Gastroesophageal sphincter (tissue), 4 donors: ENCODE data around the gene DMC1. TPM values are rescaled to one million over a fixed set of nuclear protein-coding genes. Genes with fewer than 3 reads are reported as not detected.

ENCODE experiments used
- ATAC-seq: fragments of 150-250 bp; one replicate; pipeline ENCODE4 v1.9.1; 2016; ENCODE audit warnings: mild to moderate bottlenecking, moderate library complexity
- H3K27ac ChIP-seq, 4 donors: fragments of 200-600 bp; sonication (generic) in 3 of 4; 1 replicate in 3 of 4; 2 replicates in 1 of 4; pipeline ENCODE4 v1.5.1; 2016 to 2019
- H3K27me3 ChIP-seq: fragments of 200-600 bp; sonication (generic); one replicate; pipeline ENCODE4 v1.5.1; 2019
- H3K36me3 ChIP-seq, 2 donors: fragments of 200-600 bp; sonication (generic); one replicate each; pipeline ENCODE4 v1.5.1; 2019; ENCODE audit warnings: control low read depth in 1 of 2
- H3K4me1 ChIP-seq, 3 donors: fragments of 200-600 bp; sonication (generic); 1 replicate in 2 of 3; 2 replicates in 1 of 3; pipeline ENCODE4 v1.5.1; 2016 to 2019; ENCODE audit warnings: control low read depth in 2 of 3
- H3K4me3 ChIP-seq, 2 donors: fragments of 200-600 bp; sonication (generic); one replicate each; pipeline ENCODE4 v1.5.1; 2019; ENCODE audit warnings: mild to moderate bottlenecking in 1 of 2, moderate library complexity in 1 of 2
- H3K9me3 ChIP-seq, 3 donors: fragments of 200-600 bp; sonication (generic); one replicate each; pipeline ENCODE4 v1.5.1; 2017 to 2019; ENCODE audit warnings: control low read depth in 2 of 3
- CTCF ChIP-seq, 4 experiments: fragments of 200-600 bp in 2 of 4; fragments of 450-650 bp in 2 of 4; sonication (generic) in 1 of 4; IDR thresholded peaks; one replicate each; pipeline ENCODE4 v1.5.1; 2017 to 2019; ENCODE audit warnings: antibody characterized with exemption in 4 of 4, mild to moderate bottlenecking in 2 of 4, moderate library complexity in 2 of 4
- EP300 ChIP-seq: sonication (generic); formaldehyde crosslinking; IDR thresholded peaks from one replicate; pipeline ENCODE4 v1.6.1; 2017; ENCODE audit warnings: antibody characterized with exemption, mild to moderate bottlenecking
- POLR2A ChIP-seq, 2 donors: fragments of 450-650 bp; IDR thresholded peaks; one replicate each; pipeline ENCODE4 v1.6.1; 2017; ENCODE audit warnings: antibody characterized with exemption in 2 of 2, mild to moderate bottlenecking in 2 of 2, moderate library complexity in 1 of 2
- POLR2AphosphoS5 ChIP-seq: sonication (generic); formaldehyde crosslinking; IDR thresholded peaks from one replicate; pipeline ENCODE4 v1.6.1; 2017; ENCODE audit warnings: antibody characterized with exemption
- WGBS, 2 donors: methylation state at CpG; one replicate each; pipeline ENCODE4 v1.1.5; 2018; ENCODE audit warnings: low coverage in 1 of 2; 5-methylcytosine and 5-hydroxymethylcytosine counted together
- total RNA-seq, 4 donors: library from RNA; depleted of rRNA; stranded (reverse); fragments of >200 nt; gene quantifications; one replicate each; pipeline ENCODE4 v1.1.0, GENCODE V29; 2016

The DMC1 gene
- total RNA-seq, 4 donors from 2014 or later, result 1.7 to 5.0 (median 2.2) TPM

GRCh38 chr22:38578505-38578904 lies 8.5 kb upstream of the DMC1 start:
- no peak overlapping the region for H3K27ac ChIP-seq
- 67 to 74% methylated on average over 3 to 4 of the region's 5 CpGs for WGBS, 2 donors

GRCh38 chr22:38572065-38572464 lies 2.1 kb upstream of the DMC1 start:
- ATAC-seq, result no peak

More at GRCh38 chr22:38578505-38578904, 8.5 kb upstream of the DMC1 start:
- ATAC-seq, result no peak
- Histone ChIP-seq H3K27me3 (no peaks in the 10 kb centered on the region), H3K36me3 (no peaks in the 10 kb centered on the region), H3K9me3 (no peaks in the 10 kb centered on the region), H3K4me3 (no peak overlapping the region), H3K4me1 (no peaks in the 10 kb centered on the region)
- no peak for TF ChIP-seq POLR2A (IDR thresholded peaks at IDR 0.05)
- no peak for TF ChIP-seq POLR2AphosphoS5
- TF ChIP-seq CTCF (IDR thresholded peaks at IDR 0.05), result no peak
- no peak for TF ChIP-seq EP300

GRCh38 chr22:38570779-38571364 lies 889 bp upstream of the DMC1 start:
- H3K27me3 ChIP-seq, result no peaks in the 10 kb centered on the region
- peak in 1 of 4 experiments; percentile 19 for TF ChIP-seq CTCF (IDR thresholded peaks at IDR 0.05)
- no peak for TF ChIP-seq POLR2A (IDR thresholded peaks at IDR 0.05)
- WGBS, 2 donors, result 4 to 7% methylated on average over 5 to 6 of the region's 14 CpGs
- no peaks in the 10 kb centered on the region for H3K36me3 ChIP-seq
- no peak for ATAC-seq
- peak overlapping the region; percentile 70 to 71 for H3K4me3 ChIP-seq
- peaks cover 0 to 30% (median 3%) of the 10 kb centered on the region in 3 donors for H3K4me1 ChIP-seq
- H3K27ac ChIP-seq, result peak overlapping the region; percentile 73 to 93 (median 90)
- no peaks in the 10 kb centered on the region for H3K9me3 ChIP-seq

More at GRCh38 chr22:38572065-38572464, 2.1 kb upstream of the DMC1 start:
- TF ChIP-seq CTCF (IDR thresholded peaks at IDR 0.05), result peak; percentile 28 to 60 (median 57)
- TF ChIP-seq POLR2AphosphoS5, result no peak
- H3K36me3 ChIP-seq, result no peaks in the 10 kb centered on the region
- no peak overlapping the region for H3K27ac ChIP-seq
- 0 to 7% methylated on average over 3 of the region's 3 CpGs for WGBS, 2 donors
- no peak overlapping the region for H3K4me3 ChIP-seq
- peaks cover 0 to 30% (median 3%) of the 10 kb centered on the region in 3 donors for H3K4me1 ChIP-seq
- H3K9me3 ChIP-seq, result no peaks in the 10 kb centered on the region
- H3K27me3 ChIP-seq, result no peaks in the 10 kb centered on the region

GRCh38 chr22:38569181-38569971 lies 607 bp downstream of the DMC1 start:
- no peak for TF ChIP-seq POLR2AphosphoS5
- TF ChIP-seq POLR2A (IDR thresholded peaks at IDR 0.05), result no peak
- TF ChIP-seq CTCF (IDR thresholded peaks at IDR 0.05), result no peak
- TF ChIP-seq EP300, result no peak
- WGBS, 2 donors, result 41 to 47% methylated on average over 4 to 15 of the region's 32 CpGs
- peaks cover 0 to 30% (median 3%) of the 10 kb centered on the region in 3 donors for H3K4me1 ChIP-seq

More at GRCh38 chr22:38569181-38569971, 607 bp downstream of the DMC1 start:
- Histone ChIP-seq H3K27me3 (no peaks in the 10 kb centered on the region), H3K27ac (peak overlapping the region; percentile 16 to 93 (median 90)), H3K9me3 (no peaks in the 10 kb centered on the region), H3K4me3 (peak overlapping the region; percentile 70 to 71), H3K36me3 (no peaks in the 10 kb centered on the region)
- peak; percentile 6 for ATAC-seq
